HCT116 (cell line): Measurements from ENCODE around the gene DYNLT1. TPM values are rescaled to one million over a fixed set of nuclear protein-coding genes. Genes with fewer than 3 reads are reported as not detected.
"Not testable (repeated sequence)": the region's sequence is repeated elsewhere in the genome, so short reads cannot be mapped to it uniquely, and the experiment has no call there.

ENCODE experiments used
- ATAC-seq: fragments of 200-7000 bp; cut with Tn5 transposase; 2 replicates; pipeline ENCODE4 v1.9.1; 2020; ENCODE audit warnings: mild to moderate bottlenecking, moderate library complexity
- BruUV-seq: library from RNA; stranded (reverse); fragments of 400-500 nt; replicated peaks from 2 replicates; lab custom pipeline; 2021; lab: Mats Ljungman, UMichigan
- CTCF ChIA-PET: fragments of 300-600 bp; sonication (Branson Sonifier 250); formaldehyde crosslinking; loops from one replicate; lab custom pipeline; 2021; ENCODE audit warnings: antibody characterized with exemption; lab: Charles Lee
- POLR2A ChIA-PET: fragments of 300-600, 350-600 bp; sonication (Branson Sonifier 250); formaldehyde crosslinking; loops from one replicate; lab custom pipeline; 2021; ENCODE audit warnings: antibody characterized with exemption; lab: Charles Lee
- RAD21 ChIA-PET, 2 experiments: fragments of 300-600 bp; sonication (Branson Sonifier 250); formaldehyde crosslinking; loops; one replicate each; lab custom pipeline; 2023; ENCODE audit warnings: low total read pairs in 2 of 2; ENCODE audit not compliant: uncharacterized antibody in 2 of 2, unreplicated experiment in 2 of 2, low non-redundant PET in 1 of 2; lab: Charles Lee
- DNase-seq: peaks from one replicate; pipeline ENCODE4 v3.0.0-alpha.2; 2010; ENCODE audit warnings: low read depth, low spot score
- H2AFZ ChIP-seq: fragments of 200-600 bp; shearing (Covaris generic), sonication (generic); 2 replicates; pipeline ENCODE4 v1.6.1; 2017; ENCODE audit warnings: low read depth, mixed run types, mixed read lengths, antibody characterized with exemption, low read length; ENCODE audit not compliant: poor library complexity, severe bottlenecking
- H3K27ac ChIP-seq: 2 replicates; pipeline ENCODE4 v1.5.1; 2012; ENCODE audit warnings: low read depth, low read length
- H3K27me3 ChIP-seq: fragments of 200-600 bp; sonication (generic); 2 replicates; pipeline ENCODE4 v1.6.1; 2016; ENCODE audit warnings: mixed run types, low read length, mixed read lengths; ENCODE audit not compliant: insufficient read depth
- H3K36me3 ChIP-seq, 2 experiments: fragments of 200-500 bp in 1 of 2; fragments of 200-600 bp in 1 of 2; sonication (Bioruptor generic) in 1 of 2; sonication (generic) in 1 of 2; 2 replicates each; pipeline versions ENCODE4 v1.5.1 to v1.6.1; 2014 to 2016; ENCODE audit warnings: low read length in 2 of 2, inconsistent platforms in 1 of 2, mixed read lengths in 1 of 2, mixed run types in 1 of 2; ENCODE audit not compliant: insufficient read depth in 2 of 2, control insufficient read depth in 1 of 2
- H3K4me1 ChIP-seq, 2 experiments: fragments of 200-600 bp in 1 of 2; sonication (generic) in 1 of 2; 2 replicates each; pipeline versions ENCODE4 v1.5.1 to v1.6.1; 2012 to 2017; ENCODE audit warnings: low read length in 2 of 2, inconsistent platforms in 1 of 2, mild to moderate bottlenecking in 1 of 2, mixed read lengths in 1 of 2, mixed run types in 1 of 2, moderate library complexity in 1 of 2; ENCODE audit not compliant: insufficient read depth in 2 of 2, control insufficient read depth in 1 of 2
- H3K4me2 ChIP-seq: fragments of 200-600 bp; sonication (generic); 2 replicates; pipeline ENCODE4 v1.6.1; 2017; ENCODE audit warnings: mixed run types, low read length, mixed read lengths
- H3K4me3 ChIP-seq, 2 experiments: fragments of 200-600 bp in 1 of 2; sonication (generic) in 1 of 2; replicated peaks in 1 of 2; 2 replicates each; pipeline ENCODE4 v1.5.1; 2011 to 2016; ENCODE audit warnings: low read length in 2 of 2, control low read depth in 1 of 2, low read depth in 1 of 2, mild to moderate bottlenecking in 1 of 2, mixed read lengths in 1 of 2, mixed run types in 1 of 2
- H3K79me2 ChIP-seq: fragments of 200-600 bp; sonication (generic); 2 replicates; pipeline ENCODE4 v1.6.1; 2017; ENCODE audit warnings: mild to moderate bottlenecking, mixed run types, low read length, moderate library complexity, mixed read lengths; ENCODE audit not compliant: insufficient read depth
- H3K9ac ChIP-seq: fragments of 200-600 bp; sonication (generic); 2 replicates; pipeline ENCODE4 v1.6.1; 2016; ENCODE audit warnings: low read length, mixed read lengths
- H3K9me2 ChIP-seq: fragments of 200-600 bp; sonication (generic), shearing (Covaris generic); 2 replicates; pipeline ENCODE4 v1.6.1; 2017; ENCODE audit warnings: mixed run types, mild to moderate bottlenecking, moderate library complexity; ENCODE audit not compliant: insufficient read depth
- H3K9me3 ChIP-seq, 2 experiments: fragments of 200-500 bp in 1 of 2; fragments of 200-600 bp in 1 of 2; sonication (Bioruptor generic) in 1 of 2; sonication (generic) in 1 of 2; 2 replicates each; pipeline ENCODE4 v1.6.1; 2014 to 2017; ENCODE audit warnings: low read length in 2 of 2, mixed read lengths in 2 of 2, inconsistent platforms in 1 of 2, low read depth in 1 of 2, mild to moderate bottlenecking in 1 of 2, mixed run types in 1 of 2, moderate library complexity in 1 of 2; ENCODE audit not compliant: control insufficient read depth in 1 of 2, insufficient read depth in 1 of 2
- H4K20me1 ChIP-seq: fragments of 200-600 bp; sonication (generic), shearing (Covaris generic); 2 replicates; pipeline ENCODE4 v1.6.1; 2017; ENCODE audit warnings: mixed run types, mild to moderate bottlenecking, moderate library complexity; ENCODE audit not compliant: insufficient read depth
- CEBPB ChIP-seq: IDR thresholded peaks from 2 replicates; pipeline ENCODE4 v1.6.1; 2012; ENCODE audit warnings: low read depth
- SIN3A ChIP-seq: IDR thresholded peaks from 2 replicates; pipeline ENCODE4 v1.6.1; 2012; ENCODE audit warnings: low read depth
- ZFX ChIP-seq: fragments of 450-650 bp; IDR thresholded peaks from 2 replicates; pipeline ENCODE4 v1.6.1; 2017
- intact Hi-C: fragments of 100-400 bp; cut with micrococcal nuclease; formaldehyde crosslinking; loops from 2 replicates; pipeline ENCODE4 v1.10.0; 2022
- total RNA-seq: library from RNA; stranded (reverse); gene quantifications from one replicate; pipeline ENCODE4 v1.2.1, GENCODE V29; 2021; ENCODE audit not compliant: unreplicated experiment

The DYNLT1 gene
- total RNA-seq, 1 experiment from 2014 or later = 239 TPM

GRCh38 chr6:158633127-158633526, 11.4 kb downstream of the DYNLT1 start:
- Histone ChIP-seq H3K27me3 (no peaks in the 10 kb centered on the region), H3K4me2 (no peak overlapping the region), H3K27ac (peak overlapping the region; percentile 20), H3K9me2 (no peaks in the 10 kb centered on the region), H2AFZ (no peak overlapping the region), H3K79me2 (peaks cover 26% of the 10 kb centered on the region; the same call in 1 of the 2 replicates), H3K4me3 (no peak overlapping the region), H3K4me1 (peaks cover 8 to 39% of the 10 kb centered on the region in 2 experiments; a peak in 3 of 4 replicates), H3K9me3 (no peaks in the 10 kb centered on the region), H4K20me1 (no peaks in the 10 kb centered on the region), H3K9ac (no peak overlapping the region), H3K36me3 (peaks cover 9 to 42% of the 10 kb centered on the region in 2 experiments)
- TF ChIP-seq ZFX (no peak), CEBPB (no peak), SIN3A (no peak)
- ChIA-PET CTCF (interaction anchor here (0.8 kb wide), 1 partner anchor 412 kb away, joined by 4 read pairs; no protein-coding TSS in a partner anchor), POLR2A (no interaction called here), RAD21 (no interaction called here)
- intact Hi-C loops = no loop called here
- BruUV-seq = TSS peak; percentile 24
- DNase-seq (no peak), ATAC-seq (no peak)

- H3K27me3 ChIP-seq, H3K9me2 ChIP-seq, H3K4me3 ChIP-seq, BruUV-seq, H4K20me1 ChIP-seq, DNase-seq, H3K9me3 ChIP-seq, intact Hi-C loops, RAD21 ChIA-PET, POLR2A ChIA-PET, H2AFZ ChIP-seq: not testable (repeated sequence)
- H3K4me2 ChIP-seq = peak overlapping the region; percentile 48
- peak overlapping the region; percentile 20 for H3K27ac ChIP-seq
- H3K9ac ChIP-seq = peak overlapping the region; percentile 20
- peaks cover 22% of the 10 kb centered on the region; the same call in 1 of the 2 replicates for H3K79me2 ChIP-seq
- CTCF ChIA-PET = interaction anchor here (0.8 kb wide), 1 partner anchor 412 kb away, joined by 4 read pairs; no protein-coding TSS in a partner anchor
- peaks cover 8 to 39% of the 10 kb centered on the region in 2 experiments; a peak in 3 of 4 replicates for H3K4me1 ChIP-seq
- peak; percentile 10; the same call in 1 of the 2 replicates for ATAC-seq
- peaks cover 9 to 41% of the 10 kb centered on the region in 2 experiments for H3K36me3 ChIP-seq
These were observed 11.9 kb downstream of the DYNLT1 start for GRCh38 chr6:158632538-158633119.
